Measurements from ENCODE around the gene BCL10.

BCL10 gene

DNA sequence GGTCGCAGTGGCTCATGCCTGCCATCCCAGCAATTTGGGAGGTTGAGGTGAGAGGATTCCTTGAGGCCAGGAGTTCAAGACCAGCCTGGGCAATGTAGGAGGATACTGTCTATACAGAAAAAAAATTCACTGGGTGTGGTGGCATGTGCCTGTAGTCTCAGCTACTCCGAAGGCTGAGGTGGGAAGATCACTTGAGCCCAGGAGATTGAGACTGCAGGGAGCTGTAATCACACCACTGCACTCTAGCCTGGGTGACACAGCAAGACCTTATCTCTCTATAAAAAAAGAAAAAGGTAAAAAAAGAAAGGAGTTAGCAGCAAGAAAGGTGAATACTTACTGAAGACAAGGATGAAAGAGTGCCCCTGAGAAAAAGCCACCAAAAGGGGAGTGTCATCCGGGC, 23.7 kb upstream of the BCL10 start:
- TF ChIP-seq CEBPB (IDR thresholded peaks at IDR 0.05): no peak
- no peak for TF ChIP-seq MAX (IDR thresholded peaks at IDR 0.05)
- no peak for TF ChIP-seq USF1 (IDR thresholded peaks at IDR 0.05)
- no peak for TF ChIP-seq TCF12 (IDR thresholded peaks at IDR 0.05; ENCODE audit: low read depth)
- TF ChIP-seq TEAD4 (IDR thresholded peaks at IDR 0.05): no peak
- no peak for TF ChIP-seq NFIC (IDR thresholded peaks at IDR 0.05)
- no peak for TF ChIP-seq RAD21 (IDR thresholded peaks at IDR 0.05; ENCODE audit: low read depth)
- no peak for TF ChIP-seq CREB1 (IDR thresholded peaks at IDR 0.05; ENCODE audit: low read depth)
- no peak for TF ChIP-seq EGR1 (IDR thresholded peaks at IDR 0.05)
- TF ChIP-seq EP300 (IDR thresholded peaks at IDR 0.05; ENCODE audit: borderline replicate concordance): no peak
- TF ChIP-seq FOXM1 (IDR thresholded peaks at IDR 0.05; ENCODE audit: borderline replicate concordance, low read depth): no peak
- no peak for TF ChIP-seq TAF1 (IDR thresholded peaks at IDR 0.05; ENCODE audit: low read depth)
- TF ChIP-seq YY1 (IDR thresholded peaks at IDR 0.05; ENCODE audit: low read depth): no peak
- TF ChIP-seq, protein P1, sequence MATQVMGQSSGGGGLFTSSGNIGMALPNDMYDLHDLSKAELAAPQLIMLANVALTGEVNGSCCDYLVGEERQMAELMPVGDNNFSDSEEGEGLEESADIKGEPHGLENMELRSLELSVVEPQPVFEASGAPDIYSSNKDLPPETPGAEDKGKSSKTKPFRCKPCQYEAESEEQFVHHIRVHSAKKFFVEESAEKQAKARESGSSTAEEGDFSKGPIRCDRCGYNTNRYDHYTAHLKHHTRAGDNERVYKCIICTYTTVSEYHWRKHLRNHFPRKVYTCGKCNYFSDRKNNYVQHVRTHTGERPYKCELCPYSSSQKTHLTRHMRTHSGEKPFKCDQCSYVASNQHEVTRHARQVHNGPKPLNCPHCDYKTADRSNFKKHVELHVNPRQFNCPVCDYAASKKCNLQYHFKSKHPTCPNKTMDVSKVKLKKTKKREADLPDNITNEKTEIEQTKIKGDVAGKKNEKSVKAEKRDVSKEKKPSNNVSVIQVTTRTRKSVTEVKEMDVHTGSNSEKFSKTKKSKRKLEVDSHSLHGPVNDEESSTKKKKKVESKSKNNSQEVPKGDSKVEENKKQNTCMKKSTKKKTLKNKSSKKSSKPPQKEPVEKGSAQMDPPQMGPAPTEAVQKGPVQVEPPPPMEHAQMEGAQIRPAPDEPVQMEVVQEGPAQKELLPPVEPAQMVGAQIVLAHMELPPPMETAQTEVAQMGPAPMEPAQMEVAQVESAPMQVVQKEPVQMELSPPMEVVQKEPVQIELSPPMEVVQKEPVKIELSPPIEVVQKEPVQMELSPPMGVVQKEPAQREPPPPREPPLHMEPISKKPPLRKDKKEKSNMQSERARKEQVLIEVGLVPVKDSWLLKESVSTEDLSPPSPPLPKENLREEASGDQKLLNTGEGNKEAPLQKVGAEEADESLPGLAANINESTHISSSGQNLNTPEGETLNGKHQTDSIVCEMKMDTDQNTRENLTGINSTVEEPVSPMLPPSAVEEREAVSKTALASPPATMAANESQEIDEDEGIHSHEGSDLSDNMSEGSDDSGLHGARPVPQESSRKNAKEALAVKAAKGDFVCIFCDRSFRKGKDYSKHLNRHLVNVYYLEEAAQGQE (IDR thresholded peaks at IDR 0.05; ENCODE audit: low read depth): no peak
- no peak for TF ChIP-seq ZBTB7A (IDR thresholded peaks at IDR 0.05; ENCODE audit: low read depth)

DNA sequence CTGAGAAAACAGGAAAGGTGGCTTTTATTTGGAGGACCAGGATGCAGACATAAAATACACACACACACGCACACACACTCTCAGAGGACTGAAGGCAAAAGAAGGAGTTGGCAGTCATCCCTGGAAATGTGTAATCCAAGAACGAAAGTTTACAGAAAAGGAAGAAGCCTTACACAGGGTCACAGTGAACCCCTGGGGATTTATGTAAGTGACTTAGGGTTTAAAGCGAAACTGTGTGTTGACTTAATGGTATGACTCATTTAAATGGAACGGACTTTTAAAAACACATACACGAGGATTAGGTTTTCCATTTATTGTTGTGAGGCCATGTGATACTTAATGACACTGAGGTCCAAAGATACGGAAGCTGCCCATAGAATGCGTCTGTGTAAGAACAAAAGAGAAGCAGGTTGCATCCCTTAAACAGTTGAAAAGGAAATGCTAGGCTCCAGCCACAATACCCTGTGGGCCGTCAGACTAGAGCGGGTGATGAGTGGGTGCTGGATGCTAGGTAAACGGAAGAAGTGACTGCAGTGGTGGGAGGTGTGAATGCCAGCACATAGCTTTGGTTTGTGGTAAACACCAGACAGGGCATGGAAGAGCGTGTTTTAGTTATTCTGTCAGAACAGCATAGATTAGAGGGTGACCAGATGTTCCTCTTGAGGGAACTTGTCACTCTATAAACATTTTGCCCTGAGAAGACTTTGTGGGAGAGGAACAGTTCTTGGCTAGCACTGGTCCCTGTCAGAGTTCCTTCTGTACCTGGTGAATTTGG, 21.6 kb upstream of the BCL10 start:
- TF ChIP-seq TCF12 (IDR thresholded peaks at IDR 0.05; ENCODE audit: low read depth): peak; percentile 85
- peak; percentile 81 for TF ChIP-seq EP300 (IDR thresholded peaks at IDR 0.05; ENCODE audit: borderline replicate concordance)
- TF ChIP-seq NFIC (IDR thresholded peaks at IDR 0.05): peak; percentile 94
- peak; percentile 72 for TF ChIP-seq USF1 (IDR thresholded peaks at IDR 0.05)
- no peak for TF ChIP-seq ZBTB7A (IDR thresholded peaks at IDR 0.05; ENCODE audit: low read depth)
- peak; percentile 84 for TF ChIP-seq FOXM1 (IDR thresholded peaks at IDR 0.05; ENCODE audit: borderline replicate concordance, low read depth)
- TF ChIP-seq YY1 (IDR thresholded peaks at IDR 0.05; ENCODE audit: low read depth): no peak
- peak; percentile 40; the same call in 1 of the 2 replicates for TF ChIP-seq CEBPB (IDR thresholded peaks at IDR 0.05)
- TF ChIP-seq EGR1 (IDR thresholded peaks at IDR 0.05): no peak
- TF ChIP-seq, protein P1 (IDR thresholded peaks at IDR 0.05; ENCODE audit: low read depth): no peak
- TF ChIP-seq CREB1 (IDR thresholded peaks at IDR 0.05; ENCODE audit: low read depth): no peak
- peak; percentile 87 for TF ChIP-seq MAX (IDR thresholded peaks at IDR 0.05)
- TF ChIP-seq RAD21 (IDR thresholded peaks at IDR 0.05; ENCODE audit: low read depth): no peak
- TF ChIP-seq TEAD4 (IDR thresholded peaks at IDR 0.05): peak; percentile 72
- no peak for TF ChIP-seq TAF1 (IDR thresholded peaks at IDR 0.05; ENCODE audit: low read depth)

DNA sequence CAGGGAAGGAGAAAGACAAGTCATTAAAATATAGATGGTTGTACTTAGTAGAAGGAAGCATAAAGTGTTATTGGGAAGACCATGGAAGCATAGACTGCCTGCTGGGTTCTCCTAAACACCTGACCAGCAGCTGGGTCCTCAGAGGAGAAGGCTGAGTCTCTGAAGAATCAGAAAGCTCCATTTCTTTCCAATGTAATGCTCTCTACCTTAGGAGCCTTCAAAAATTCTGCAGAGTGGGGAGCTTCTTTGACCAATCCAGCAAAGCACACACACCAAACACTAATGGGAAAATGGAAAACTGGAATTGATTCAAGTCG, 21.1 kb upstream of the BCL10 start:
- TF ChIP-seq NFIC (IDR thresholded peaks at IDR 0.05) (no peak), YY1 (IDR thresholded peaks at IDR 0.05; ENCODE audit: low read depth) (no peak), CEBPB (IDR thresholded peaks at IDR 0.05) (no peak), EP300 (IDR thresholded peaks at IDR 0.05; ENCODE audit: borderline replicate concordance) (no peak)

DNA sequence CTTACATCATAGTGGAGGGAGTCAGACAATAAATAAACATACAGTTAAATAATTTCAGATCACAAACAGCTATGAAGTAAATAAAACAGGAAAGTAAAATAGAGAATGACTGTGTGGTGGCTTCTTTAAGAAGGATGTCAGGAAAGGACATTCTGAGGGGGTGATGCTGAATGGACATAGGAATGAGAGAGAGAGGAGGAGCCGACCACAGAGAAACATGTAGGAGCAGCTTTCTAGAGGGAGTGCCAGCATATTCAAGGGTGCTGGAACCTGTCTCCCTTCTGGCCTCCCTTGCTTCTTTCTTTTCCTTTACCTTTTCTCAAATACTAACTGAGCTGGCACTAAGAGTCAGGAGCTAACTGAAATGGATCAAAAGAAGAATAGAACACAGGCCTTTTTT, 20.5 kb upstream of the BCL10 start:
- TF ChIP-seq USF1 (IDR thresholded peaks at IDR 0.05) (no peak), EP300 (IDR thresholded peaks at IDR 0.05; ENCODE audit: borderline replicate concordance) (no peak), YY1 (IDR thresholded peaks at IDR 0.05; ENCODE audit: low read depth) (no peak), NFIC (IDR thresholded peaks at IDR 0.05) (no peak), ZBTB7A (IDR thresholded peaks at IDR 0.05; ENCODE audit: low read depth) (no peak), EGR1 (IDR thresholded peaks at IDR 0.05) (no peak), MAX (IDR thresholded peaks at IDR 0.05) (no peak), TCF12 (IDR thresholded peaks at IDR 0.05; ENCODE audit: low read depth) (no peak), CEBPB (IDR thresholded peaks at IDR 0.05) (no peak), FOXM1 (IDR thresholded peaks at IDR 0.05; ENCODE audit: borderline replicate concordance, low read depth) (no peak)

DNA sequence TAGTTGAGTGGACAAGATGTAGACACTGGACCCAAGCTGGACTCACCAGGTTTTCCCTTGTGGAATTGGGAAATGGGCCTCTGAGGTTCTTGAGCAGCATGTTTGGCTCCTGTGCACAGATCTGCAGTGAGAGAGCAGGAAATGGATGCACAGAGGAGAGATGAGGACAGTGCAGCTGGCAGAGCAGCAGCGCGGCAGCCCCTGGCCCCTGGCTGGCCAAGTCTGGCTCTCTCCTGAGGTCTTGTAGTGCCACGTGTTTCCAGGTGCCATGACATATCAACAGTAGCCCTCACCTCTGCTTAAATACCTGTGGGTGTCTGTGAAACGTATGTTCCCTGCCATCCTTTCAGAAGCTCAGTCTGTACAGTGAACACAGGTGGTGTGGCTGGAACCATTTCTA, 19.2 kb upstream of the BCL10 start:
- no peak for TF ChIP-seq ZBTB7A (IDR thresholded peaks at IDR 0.05; ENCODE audit: low read depth)
